ENCODE data around the gene ZFP92.

ZFP92 gene

GRCh38 chrX:153408871-153409351 is 2.4 kb upstream of the ZFP92 start:
- no peak for DNase-seq

GRCh38 chrX:153409414-153410101 is 1.7 kb upstream of the ZFP92 start:
- no peak for DNase-seq

GRCh38 chrX:153410373-153410772 is 899 bp upstream of the ZFP92 start:
- DNase-seq: no peak

GRCh38 chrX:153410888-153411254 is 401 bp upstream of the ZFP92 start:
- DNase-seq: no peak

- no peak for DNase-seq
Observed at GRCh38 chrX:153411988-153412574, 809 bp downstream of the ZFP92 start.

- DNase-seq: no peak
Observed at GRCh38 chrX:153412746-153413720, 1.8 kb downstream of the ZFP92 start.

- no peak for DNase-seq
Observed at GRCh38 chrX:153413731-153414130, 2.5 kb downstream of the ZFP92 start.

GRCh38 chrX:153414856-153415510 is 3.7 kb downstream of the ZFP92 start:
- DNase-seq: no peak

GRCh38 chrX:153416781-153417450 is 5.6 kb downstream of the ZFP92 start:
- DNase-seq: no peak

- DNase-seq: no peak
Observed at GRCh38 chrX:153417637-153418036, 6.4 kb downstream of the ZFP92 start.

- no peak for DNase-seq
Observed at GRCh38 chrX:153420851-153421599, 9.8 kb downstream of the ZFP92 start.

GRCh38 chrX:153421856-153422255 is 10.6 kb downstream of the ZFP92 start:
- DNase-seq: no peak

- no peak for DNase-seq
Observed at GRCh38 chrX:153423652-153424051, 12.4 kb downstream of the ZFP92 start.

- DNase-seq: no peak
Observed at GRCh38 chrX:153426204-153426603, 14.9 kb downstream of the ZFP92 start.

GRCh38 chrX:153430796-153431195 is 19.5 kb downstream of the ZFP92 start:
- no peak for DNase-seq

- no peak for DNase-seq
Observed at GRCh38 chrX:153433161-153433680, 21.9 kb downstream of the ZFP92 start.

- DNase-seq: no peak
Observed at GRCh38 chrX:153433781-153434285, 22.6 kb downstream of the ZFP92 start.

- no peak for DNase-seq
Observed at GRCh38 chrX:153434801-153435200, 23.5 kb downstream of the ZFP92 start.

- DNase-seq: no peak
Observed at GRCh38 chrX:153435845-153436244, 24.6 kb downstream of the ZFP92 start.

GRCh38 chrX:153438532-153438931 is 27.3 kb downstream of the ZFP92 start:
- DNase-seq: peak; percentile 11

- DNase-seq: no peak
Observed at GRCh38 chrX:153439977-153440376, 28.7 kb downstream of the ZFP92 start.
